Measurements from ENCODE around the gene UNC93B1. TPM values are rescaled to one million over a fixed set of nuclear protein-coding genes. Genes with fewer than 3 reads are reported as not detected.
A peak's percentile ranks its signal among the peaks of the same experiment; 100 is the strongest.

The UNC93B1 gene
- total RNA-seq, 6 donors from 2014 or later: 99.3 to 186 (median 124) TPM

DNA sequence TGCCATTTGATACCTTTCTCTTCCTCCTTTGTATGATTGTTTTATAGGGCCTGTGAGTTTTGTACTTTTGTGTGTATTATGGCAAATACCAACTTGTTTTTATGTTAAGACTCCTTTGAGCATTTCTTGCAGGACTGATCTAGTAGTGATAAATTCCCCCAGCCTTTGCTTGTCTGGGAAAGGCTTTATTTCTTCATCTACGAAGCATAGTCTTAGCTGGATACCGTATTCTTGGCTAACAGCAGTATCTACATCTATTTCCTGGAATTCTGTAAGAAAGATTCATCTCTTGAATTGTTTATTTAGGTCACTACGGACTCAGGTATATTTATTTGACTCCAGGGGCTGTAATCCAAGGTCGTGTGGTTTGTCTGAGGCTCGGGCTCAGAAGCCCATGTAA is 20.6 kb upstream of the UNC93B1 start:
- H3K4me3 ChIP-seq: no peak overlapping the region
- TF ChIP-seq EP300 (IDR thresholded peaks at IDR 0.05) (no peak), POLR2A (IDR thresholded peaks at IDR 0.05) (no peak), POLR2AphosphoS5 (IDR thresholded peaks at IDR 0.05) (no peak)
- TF ChIP-seq, protein P1, sequence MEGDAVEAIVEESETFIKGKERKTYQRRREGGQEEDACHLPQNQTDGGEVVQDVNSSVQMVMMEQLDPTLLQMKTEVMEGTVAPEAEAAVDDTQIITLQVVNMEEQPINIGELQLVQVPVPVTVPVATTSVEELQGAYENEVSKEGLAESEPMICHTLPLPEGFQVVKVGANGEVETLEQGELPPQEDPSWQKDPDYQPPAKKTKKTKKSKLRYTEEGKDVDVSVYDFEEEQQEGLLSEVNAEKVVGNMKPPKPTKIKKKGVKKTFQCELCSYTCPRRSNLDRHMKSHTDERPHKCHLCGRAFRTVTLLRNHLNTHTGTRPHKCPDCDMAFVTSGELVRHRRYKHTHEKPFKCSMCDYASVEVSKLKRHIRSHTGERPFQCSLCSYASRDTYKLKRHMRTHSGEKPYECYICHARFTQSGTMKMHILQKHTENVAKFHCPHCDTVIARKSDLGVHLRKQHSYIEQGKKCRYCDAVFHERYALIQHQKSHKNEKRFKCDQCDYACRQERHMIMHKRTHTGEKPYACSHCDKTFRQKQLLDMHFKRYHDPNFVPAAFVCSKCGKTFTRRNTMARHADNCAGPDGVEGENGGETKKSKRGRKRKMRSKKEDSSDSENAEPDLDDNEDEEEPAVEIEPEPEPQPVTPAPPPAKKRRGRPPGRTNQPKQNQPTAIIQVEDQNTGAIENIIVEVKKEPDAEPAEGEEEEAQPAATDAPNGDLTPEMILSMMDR (IDR thresholded peaks at IDR 0.05): no peak
- 77 to 84% methylated on average over 5 of the region's 5 CpGs for WGBS, 2 donors
- no peak overlapping the region for H3K27ac ChIP-seq
- H3K27me3 ChIP-seq: no peaks in the 10 kb centered on the region
- H3K4me1 ChIP-seq: peaks cover 2 to 16% (median 9%) of the 10 kb centered on the region in 4 donors
- peaks cover 0 to 61% (median 42%) of the 10 kb centered on the region in 4 donors for H3K36me3 ChIP-seq
- H3K9me3 ChIP-seq: no peaks in the 10 kb centered on the region
- ATAC-seq (ENCODE audit: low FRiP score in 2 of 2) (no peak), DNase-seq (no peak)

DNA sequence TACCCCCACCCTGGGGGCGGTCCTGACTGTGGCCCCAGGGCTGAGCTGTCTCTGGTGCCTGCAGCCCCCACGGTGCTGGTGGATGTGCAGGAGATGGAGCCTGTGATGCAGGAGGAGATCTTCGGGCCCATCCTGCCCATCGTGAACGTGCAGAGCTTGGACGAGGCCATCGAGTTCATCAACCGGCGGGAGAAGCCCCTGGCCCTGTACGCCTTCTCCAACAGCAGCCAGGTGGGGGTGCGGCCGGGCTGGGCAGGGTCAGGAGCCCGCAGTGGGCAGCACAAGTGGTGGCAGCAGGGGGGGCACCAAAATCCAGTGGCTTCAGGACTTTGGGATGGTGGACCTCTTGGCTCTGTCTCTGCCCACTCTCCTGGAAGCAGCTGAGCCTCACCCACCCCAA is 18.6 kb upstream of the UNC93B1 start:
- no peak for TF ChIP-seq POLR2A (IDR thresholded peaks at IDR 0.05)
- TF ChIP-seq EP300 (IDR thresholded peaks at IDR 0.05): no peak
- Histone ChIP-seq H3K4me1 (peaks cover 0 to 15% (median 7%) of the 10 kb centered on the region in 4 donors), H3K9me3 (no peaks in the 10 kb centered on the region), H3K36me3 (peaks cover 0 to 55% (median 40%) of the 10 kb centered on the region in 4 donors), H3K27ac (no peak overlapping the region), H3K4me3 (no peak overlapping the region), H3K27me3 (no peaks in the 10 kb centered on the region)
- peak in 1 of 2 donors; percentile 67 for DNase-seq
- WGBS, 2 donors: 88% methylated on average over 13 of the region's 13 CpGs; no CpG with 5 or more reads in 1 of the 2 donors
- no peak for ATAC-seq (ENCODE audit: low FRiP score in 2 of 2)

DNA sequence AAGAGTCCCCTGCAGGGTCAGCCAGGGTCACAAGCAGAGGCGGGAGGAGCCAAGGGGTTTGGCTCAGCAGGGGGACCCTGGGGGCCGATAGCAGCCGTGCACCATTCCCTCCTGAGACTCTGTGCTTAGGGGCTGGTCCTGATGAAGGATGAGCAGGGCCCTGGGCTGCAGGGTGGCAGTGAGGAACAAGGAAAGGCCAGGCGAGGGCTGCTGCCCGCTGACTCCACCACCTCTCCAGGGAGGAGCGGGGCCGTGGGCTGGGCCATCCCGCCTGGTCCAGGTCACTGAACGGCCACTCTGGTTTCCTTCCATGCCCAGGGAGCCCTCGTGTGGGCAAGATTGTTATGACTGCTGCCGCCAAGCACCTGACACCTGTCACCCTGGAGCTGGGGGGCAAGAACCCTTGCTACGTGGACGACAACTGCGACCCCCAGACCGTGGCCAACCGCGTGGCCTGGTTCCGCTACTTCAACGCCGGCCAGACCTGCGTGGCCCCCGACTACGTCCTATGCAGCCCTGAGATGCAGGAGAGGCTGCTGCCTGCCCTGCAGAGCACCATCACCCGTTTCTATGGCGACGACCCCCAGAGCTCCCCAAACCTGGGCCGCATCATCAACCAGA is 17.4 kb upstream of the UNC93B1 start:
- peaks cover 0 to 45% (median 32%) of the 10 kb centered on the region in 4 donors for H3K36me3 ChIP-seq
- no peaks in the 10 kb centered on the region for H3K27me3 ChIP-seq
- peak overlapping the region in 2 of 4 donors; percentile 12 to 52 for H3K27ac ChIP-seq
- DNase-seq: peak; percentile 67 to 79
- peaks cover 3 to 25% (median 18%) of the 10 kb centered on the region in 4 donors for H3K4me1 ChIP-seq
- WGBS, 2 donors: 80 to 86% methylated on average over 3 to 15 of the region's 27 CpGs
- no peaks in the 10 kb centered on the region for H3K9me3 ChIP-seq
- H3K4me3 ChIP-seq: no peak overlapping the region
- ATAC-seq (ENCODE audit: low FRiP score in 2 of 2): peak; percentile 32 to 51
- no peak for TF ChIP-seq POLR2AphosphoS5 (IDR thresholded peaks at IDR 0.05)
- no peak for TF ChIP-seq EP300 (IDR thresholded peaks at IDR 0.05)
- no peak for TF ChIP-seq POLR2A (IDR thresholded peaks at IDR 0.05)
- TF ChIP-seq, protein P1 (IDR thresholded peaks at IDR 0.05): peak; percentile 6 to 63 (median 38)

DNA sequence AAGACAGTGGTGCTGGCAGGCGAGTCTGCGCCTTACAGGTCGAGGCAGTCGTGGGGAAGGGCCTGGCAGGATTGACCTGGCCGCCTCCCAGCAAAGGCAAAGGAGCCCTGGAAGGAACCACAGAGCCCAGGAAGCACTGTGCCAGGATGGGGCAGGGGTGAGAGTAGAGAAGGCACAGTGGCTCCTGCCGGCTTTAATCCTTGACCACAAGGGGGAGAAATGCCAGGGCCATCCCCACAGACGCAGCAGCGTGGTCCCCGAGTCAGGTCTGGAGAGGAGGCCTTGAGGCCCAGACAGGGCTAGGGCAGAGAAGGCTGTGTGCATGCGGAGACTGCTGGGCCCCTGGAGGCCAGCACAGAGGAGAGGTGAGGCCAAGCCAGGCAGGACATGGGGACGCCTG is 16.7 kb upstream of the UNC93B1 start:
- peaks cover 0 to 40% (median 27%) of the 10 kb centered on the region in 4 donors for H3K36me3 ChIP-seq
- TF ChIP-seq POLR2A (IDR thresholded peaks at IDR 0.05): no peak
- TF ChIP-seq, protein P1 (IDR thresholded peaks at IDR 0.05): peak in 4 of 6 experiments; percentile 11 to 56 (median 24)
- no peaks in the 10 kb centered on the region for H3K9me3 ChIP-seq
- H3K27ac ChIP-seq: peak overlapping the region in 3 of 4 donors; percentile 10 to 52 (median 12)
- H3K4me1 ChIP-seq: peaks cover 3 to 32% (median 23%) of the 10 kb centered on the region in 4 donors
- H3K4me3 ChIP-seq: no peak overlapping the region
- ATAC-seq (ENCODE audit: low FRiP score in 2 of 2) (peak; percentile 41 to 42), DNase-seq (peak; percentile 37 to 63)
- H3K27me3 ChIP-seq: no peaks in the 10 kb centered on the region
- WGBS, 2 donors: 50 to 53% methylated on average over 11 of the region's 11 CpGs

DNA sequence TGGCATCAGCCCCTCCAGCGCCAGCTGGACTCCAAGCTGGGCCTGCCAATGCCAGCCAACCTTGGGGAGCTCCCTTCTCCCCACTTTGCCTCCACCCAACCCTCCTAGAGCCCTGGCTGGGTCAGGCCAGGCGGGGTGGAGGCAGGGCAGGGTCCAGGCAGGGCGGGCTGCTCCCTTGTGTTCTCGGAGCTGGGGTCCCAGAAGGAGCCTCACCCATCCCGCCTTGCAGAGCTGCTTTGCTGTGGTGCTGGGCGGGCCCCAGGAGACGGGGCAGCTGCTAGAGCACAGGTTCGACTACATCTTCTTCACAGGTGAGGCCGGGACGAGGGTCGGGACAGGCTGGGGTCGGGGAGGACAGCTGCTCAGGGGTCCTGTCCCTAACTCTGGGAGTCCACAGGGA is 15.6 kb upstream of the UNC93B1 start:
- peaks cover 9 to 43% (median 33%) of the 10 kb centered on the region in 4 donors for H3K4me1 ChIP-seq
- no peaks in the 10 kb centered on the region for H3K27me3 ChIP-seq
- peak overlapping the region in 2 of 4 donors; percentile 12 to 46 for H3K27ac ChIP-seq
- DNase-seq (peak in 1 of 2 donors; percentile 72), ATAC-seq (ENCODE audit: low FRiP score in 2 of 2) (no peak)
- no peaks in the 10 kb centered on the region for H3K9me3 ChIP-seq
- peaks cover 0 to 34% (median 19%) of the 10 kb centered on the region in 4 donors for H3K36me3 ChIP-seq
- WGBS, 2 donors: 90 to 92% methylated on average over 5 to 11 of the region's 12 CpGs
- no peak for TF ChIP-seq POLR2A (IDR thresholded peaks at IDR 0.05)
- TF ChIP-seq POLR2AphosphoS5 (IDR thresholded peaks at IDR 0.05): no peak
- TF ChIP-seq, protein P1 (IDR thresholded peaks at IDR 0.05): no peak
- no peak for TF ChIP-seq EP300 (IDR thresholded peaks at IDR 0.05)
- H3K4me3 ChIP-seq: no peak overlapping the region

All from upper lobe of left lung (tissue), 6 donors.